ENCODE results near the gene MYO7A.

Gene MYO7A

DNA sequence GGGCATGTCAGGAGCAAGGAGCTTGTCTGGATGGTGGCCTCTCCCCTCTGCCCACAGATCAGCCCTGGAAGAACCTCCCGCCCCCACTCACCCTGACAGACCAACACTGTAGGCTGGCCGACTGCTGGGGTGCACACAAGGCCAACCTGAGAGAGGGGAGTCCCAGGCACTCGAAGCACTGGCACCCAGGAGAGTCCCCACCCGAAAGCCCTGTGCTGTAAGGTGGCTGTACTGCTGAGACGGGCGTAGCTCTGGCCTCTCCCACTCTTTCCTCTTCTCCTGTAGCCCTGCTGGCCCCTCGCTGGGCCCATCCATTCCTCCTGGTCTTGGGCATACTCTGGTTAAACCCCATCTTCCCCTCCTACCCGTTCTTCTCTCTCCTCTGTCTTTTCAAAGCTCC lies 39.7 kb downstream of the MYO7A start:
- no peak for DNase-seq (ENCODE audit: low spot score)

GRCh38 chr11:77170107-77170506 lies 42.1 kb downstream of the MYO7A start:
- DNase-seq (ENCODE audit: low spot score), result no peak

DNA sequence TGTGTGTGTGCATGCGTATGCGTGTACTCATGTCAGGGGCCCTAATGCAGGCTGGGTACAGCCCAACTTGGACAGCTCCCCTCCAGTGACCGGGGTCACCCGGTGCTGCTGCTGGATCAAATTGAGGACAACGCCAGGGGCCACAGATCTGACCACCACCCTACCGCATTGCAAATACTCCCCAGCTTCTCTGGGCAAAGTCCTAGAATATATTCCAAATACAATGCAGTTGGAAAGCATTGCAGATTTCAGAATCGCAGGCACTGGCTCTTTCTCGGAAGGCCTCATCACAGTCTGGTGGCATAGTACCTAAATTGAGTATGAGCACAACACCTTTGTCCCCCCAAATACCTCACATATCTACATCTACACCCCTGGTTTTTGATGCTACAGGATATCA lies 43.2 kb downstream of the MYO7A start:
- no peak for DNase-seq (ENCODE audit: low spot score)

DNA sequence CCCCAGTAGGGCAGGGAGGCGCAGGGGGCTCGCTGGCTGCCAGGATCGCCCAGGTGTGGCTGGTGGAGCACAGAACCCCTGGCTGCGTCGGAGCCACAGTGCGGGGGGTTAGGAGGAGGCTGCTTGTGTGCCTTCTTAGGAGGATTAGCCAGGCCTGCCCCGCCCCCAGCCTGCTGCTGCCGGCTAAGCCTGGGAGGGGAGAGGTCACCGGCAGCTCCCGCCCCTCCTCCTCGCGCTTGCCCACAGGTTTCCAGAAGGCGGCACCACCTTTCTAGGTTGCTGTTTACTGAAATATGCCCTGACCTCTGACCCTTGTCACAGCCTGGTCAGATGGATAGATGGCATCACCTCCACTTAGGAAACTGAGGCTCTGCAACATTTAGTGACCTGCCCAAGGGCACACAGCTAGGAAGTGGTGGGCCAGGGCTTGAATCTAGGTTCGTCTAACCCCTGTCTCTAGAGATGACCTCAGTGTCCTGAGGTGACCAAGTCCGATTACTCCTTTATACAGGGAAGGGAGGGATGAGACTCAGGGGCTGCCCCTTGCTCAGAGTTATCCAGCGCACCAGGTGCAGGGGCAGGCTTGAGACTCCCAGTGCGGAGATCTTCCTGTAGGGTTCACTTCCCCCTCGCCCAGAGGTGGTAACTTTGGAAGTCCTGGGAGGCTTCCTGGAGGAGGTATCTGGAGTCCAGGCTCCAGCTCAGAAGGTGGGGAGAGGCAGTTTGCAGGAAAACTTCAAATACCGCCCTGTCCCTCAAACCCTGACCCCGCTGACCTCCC lies 44.0 kb downstream of the MYO7A start:
- DNase-seq (ENCODE audit: low spot score), result no peak

DNA sequence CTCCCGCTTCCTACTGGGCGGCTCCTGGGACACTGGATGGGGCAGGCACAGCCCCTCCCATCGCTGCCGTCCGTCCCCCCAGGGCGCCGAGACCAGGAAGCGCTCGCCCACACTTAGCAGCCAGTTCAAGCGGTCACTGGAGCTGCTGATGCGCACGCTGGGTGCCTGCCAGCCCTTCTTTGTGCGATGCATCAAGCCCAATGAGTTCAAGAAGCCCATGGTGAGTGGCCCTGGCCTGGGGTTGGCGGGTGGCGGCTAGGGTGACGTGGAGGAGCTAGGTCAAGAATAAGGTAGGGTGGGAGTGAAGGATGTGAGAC lies 44.6 kb downstream of the MYO7A start:
- DNase-seq (ENCODE audit: low spot score), result no peak

GRCh38 chr11:77173494-77173893 lies 45.4 kb downstream of the MYO7A start:
- no peak for DNase-seq (ENCODE audit: low spot score)

GRCh38 chr11:77174559-77174958 lies 46.5 kb downstream of the MYO7A start:
- no peak for DNase-seq (ENCODE audit: low spot score)

DNA sequence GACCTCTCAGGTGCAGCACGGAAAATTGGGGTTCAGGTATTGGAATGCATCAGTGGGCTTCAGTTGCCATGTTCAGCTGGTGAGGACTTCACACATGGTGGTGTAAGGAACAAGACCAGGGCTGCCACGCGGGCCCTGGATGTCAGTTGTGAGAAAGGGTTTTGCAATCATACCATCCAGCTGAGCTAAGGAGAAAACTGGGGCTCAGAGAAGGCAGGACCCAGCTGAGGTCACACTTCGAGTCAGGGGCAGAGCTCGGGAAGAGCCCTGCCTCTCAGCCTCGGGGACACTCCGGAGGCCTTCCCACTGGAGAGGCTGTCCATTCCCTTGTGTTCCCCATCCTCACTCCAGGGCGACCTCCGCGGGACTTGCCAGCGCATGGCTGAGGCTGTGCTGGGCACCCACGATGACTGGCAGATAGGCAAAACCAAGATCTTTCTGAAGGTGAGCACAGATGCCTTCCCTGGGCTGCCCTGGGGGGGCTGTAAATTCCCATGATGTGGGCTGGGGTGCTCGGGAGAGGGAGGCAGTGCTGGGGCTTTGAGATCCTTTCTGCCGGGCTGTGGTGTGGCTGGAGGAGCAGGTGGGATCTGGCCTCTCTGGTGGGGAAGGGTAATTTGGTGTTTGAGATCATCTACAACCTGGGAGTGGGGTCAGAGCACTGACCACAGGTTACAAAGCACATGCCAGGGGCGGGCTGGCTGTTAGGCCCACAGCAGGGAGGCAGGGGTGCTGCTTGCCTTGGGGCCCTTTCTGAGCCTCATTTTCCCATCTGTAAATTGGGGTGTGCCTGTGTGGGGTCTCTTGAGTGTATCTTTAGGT lies 47.2 kb downstream of the MYO7A start:
- no peak for DNase-seq (ENCODE audit: low spot score)

- DNase-seq (ENCODE audit: low spot score), result no peak
Measured at GRCh38 chr11:77175869-77176539, 48.0 kb downstream of the MYO7A start.

- DNase-seq (ENCODE audit: low spot score), result no peak
Measured at GRCh38 chr11:77176996-77177395, 49.0 kb downstream of the MYO7A start.

DNA sequence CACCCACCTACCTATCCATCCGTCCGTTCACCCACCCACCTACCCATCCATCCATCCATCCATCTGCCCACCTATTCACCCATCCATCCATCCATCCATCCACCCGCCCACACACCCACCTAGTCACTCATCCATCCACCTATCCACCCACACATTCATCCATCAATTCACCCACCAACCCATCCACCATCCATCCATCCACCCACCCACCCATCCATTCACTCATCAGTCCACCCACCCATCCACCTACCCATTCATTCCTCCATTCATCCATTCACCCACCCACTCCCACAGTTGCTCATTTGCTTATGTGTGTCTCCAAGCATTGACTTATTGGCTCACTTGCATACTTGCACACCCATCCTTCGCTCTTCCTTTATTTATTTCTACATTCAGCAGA lies 50.1 kb downstream of the MYO7A start:
- no peak for DNase-seq (ENCODE audit: low spot score)

DNA sequence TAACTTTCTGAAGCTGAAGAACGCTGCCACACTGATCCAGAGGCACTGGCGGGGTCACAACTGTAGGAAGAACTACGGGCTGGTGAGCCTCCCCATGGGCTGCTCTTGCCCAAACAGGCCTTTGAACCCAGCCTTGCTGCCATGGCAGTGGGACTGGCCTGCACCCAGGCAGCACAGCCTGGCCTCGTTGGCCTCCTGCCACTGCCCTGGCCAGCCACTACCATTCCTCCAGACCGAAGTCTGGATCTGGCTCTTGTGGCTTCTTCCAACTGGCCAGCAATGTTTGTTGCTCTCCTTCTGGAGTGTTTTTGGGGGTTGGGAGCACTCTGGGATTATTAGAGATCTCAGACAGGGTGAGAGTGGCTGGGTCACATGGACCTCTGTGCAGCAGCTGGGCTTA lies 51.0 kb downstream of the MYO7A start:
- DNase-seq (ENCODE audit: low spot score), result no peak

DNA sequence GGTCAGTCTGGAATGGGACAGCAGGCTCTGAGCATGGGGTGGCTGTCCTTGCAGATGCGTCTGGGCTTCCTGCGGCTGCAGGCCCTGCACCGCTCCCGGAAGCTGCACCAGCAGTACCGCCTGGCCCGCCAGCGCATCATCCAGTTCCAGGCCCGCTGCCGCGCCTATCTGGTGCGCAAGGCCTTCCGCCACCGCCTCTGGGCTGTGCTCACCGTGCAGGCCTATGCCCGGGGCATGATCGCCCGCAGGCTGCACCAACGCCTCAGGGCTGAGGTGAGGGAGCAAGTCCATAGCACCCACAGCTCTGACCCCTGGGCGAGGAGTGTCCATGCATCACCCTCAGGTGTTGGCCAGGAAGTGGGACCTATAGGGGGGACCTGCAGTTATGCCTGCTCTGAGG lies 51.6 kb downstream of the MYO7A start:
- DNase-seq (ENCODE audit: low spot score), result no peak

- DNase-seq (ENCODE audit: low spot score), result no peak
Measured at GRCh38 chr11:77180346-77180745, 52.3 kb downstream of the MYO7A start.

GRCh38 chr11:77181226-77181625 lies 53.2 kb downstream of the MYO7A start:
- DNase-seq (ENCODE audit: low spot score), result no peak

GRCh38 chr11:77181799-77182541 lies 53.9 kb downstream of the MYO7A start:
- DNase-seq (ENCODE audit: low spot score), result no peak

- no peak for DNase-seq (ENCODE audit: low spot score)
Measured at GRCh38 chr11:77182542-77183430, 54.7 kb downstream of the MYO7A start.

GRCh38 chr11:77183431-77183984 lies 55.5 kb downstream of the MYO7A start:
- DNase-seq (ENCODE audit: low spot score), result no peak

DNA sequence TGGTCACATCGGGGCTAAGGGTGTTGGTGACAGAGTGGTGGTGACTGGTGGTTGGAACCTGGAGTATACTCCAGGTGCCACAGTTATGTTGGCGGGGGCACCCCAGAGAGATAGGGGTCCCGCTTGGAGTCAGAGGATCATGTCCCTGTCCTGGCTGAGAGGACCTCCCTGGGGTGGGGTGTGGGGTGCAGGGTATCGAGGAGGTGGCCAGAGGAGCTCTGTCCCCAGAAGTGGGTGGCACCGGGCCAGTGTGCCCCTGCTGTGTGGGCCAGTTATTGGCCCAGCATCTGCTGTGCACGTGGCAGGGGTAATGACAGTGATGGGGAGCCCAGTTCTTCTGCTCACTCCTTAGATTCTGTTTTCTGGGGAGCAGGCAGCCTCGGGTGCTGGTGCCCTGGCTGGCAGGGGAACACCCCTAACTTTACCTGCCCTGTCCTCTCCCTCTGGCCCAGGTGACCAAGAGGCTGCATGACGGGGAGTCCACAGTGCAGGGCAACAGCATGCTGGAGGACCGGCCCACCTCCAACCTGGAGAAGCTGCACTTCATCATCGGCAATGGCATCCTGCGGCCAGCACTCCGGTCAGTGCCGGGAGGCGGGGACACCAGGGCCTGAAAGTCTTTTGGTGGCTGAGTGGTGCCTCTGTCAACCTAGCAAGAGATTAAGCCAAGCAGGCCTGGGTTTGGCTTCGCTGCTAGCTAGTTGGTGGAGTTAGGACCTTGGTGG lies 56.3 kb downstream of the MYO7A start:
- no peak for DNase-seq (ENCODE audit: low spot score)

- no peak for DNase-seq (ENCODE audit: low spot score)
Measured at GRCh38 chr11:77186302-77186701, 58.3 kb downstream of the MYO7A start.
